C4-2B (cell line): Measurements from ENCODE around the gene ARF3.

Experiments used
- ZFX ChIP-seq: fragments of 450-650 bp; IDR thresholded peaks from 2 replicates; pipeline ENCODE4 v1.6.1; 2017
- TF ChIP-seq, protein P1 (sequence below): fragments of 450-650 bp; conservative IDR thresholded peaks from 2 replicates; pipeline ENCODE4 v1.5.1; 2017; ENCODE audit warnings: mild to moderate bottlenecking

DNA sequence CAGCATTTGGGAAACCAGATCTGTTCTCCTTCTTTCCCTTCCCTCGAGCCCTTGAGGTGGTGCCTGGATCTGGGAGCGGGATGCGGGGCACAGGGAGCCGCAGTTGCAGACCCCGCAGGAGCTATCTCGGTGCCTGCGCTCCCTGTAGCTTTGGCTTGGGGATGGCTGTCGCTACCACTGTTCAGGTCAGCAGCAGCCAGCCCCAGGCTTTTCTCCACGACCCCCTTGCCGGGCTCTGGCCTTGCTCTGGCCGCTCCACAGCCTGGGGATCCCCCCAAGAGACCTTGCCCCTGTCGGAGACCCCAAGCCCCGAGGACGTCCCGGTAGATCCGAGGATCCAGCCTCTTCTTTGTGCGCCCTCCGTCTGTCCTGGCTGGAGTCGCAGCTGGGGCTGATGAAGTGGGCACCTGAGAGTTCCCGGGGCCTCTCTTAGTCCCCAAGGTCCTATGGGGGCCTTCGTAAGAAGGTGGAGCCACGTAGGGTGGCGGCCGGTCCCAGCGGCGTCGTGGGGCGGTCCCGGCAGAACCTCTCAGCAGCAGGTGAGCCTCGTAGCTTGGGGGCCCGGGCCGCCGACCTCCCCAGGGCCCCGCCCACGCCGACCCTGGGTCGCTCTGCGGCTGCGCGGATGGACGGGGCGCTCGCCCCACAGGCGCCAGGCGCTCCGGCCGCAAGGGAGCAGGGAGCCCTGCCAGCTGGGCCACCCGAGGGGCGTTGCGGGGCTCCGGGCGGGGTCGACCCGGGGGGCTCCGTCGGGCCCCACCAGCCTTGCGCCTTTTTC lies 40.6 kb upstream of the ARF3 start:
- TF ChIP-seq, protein P1, sequence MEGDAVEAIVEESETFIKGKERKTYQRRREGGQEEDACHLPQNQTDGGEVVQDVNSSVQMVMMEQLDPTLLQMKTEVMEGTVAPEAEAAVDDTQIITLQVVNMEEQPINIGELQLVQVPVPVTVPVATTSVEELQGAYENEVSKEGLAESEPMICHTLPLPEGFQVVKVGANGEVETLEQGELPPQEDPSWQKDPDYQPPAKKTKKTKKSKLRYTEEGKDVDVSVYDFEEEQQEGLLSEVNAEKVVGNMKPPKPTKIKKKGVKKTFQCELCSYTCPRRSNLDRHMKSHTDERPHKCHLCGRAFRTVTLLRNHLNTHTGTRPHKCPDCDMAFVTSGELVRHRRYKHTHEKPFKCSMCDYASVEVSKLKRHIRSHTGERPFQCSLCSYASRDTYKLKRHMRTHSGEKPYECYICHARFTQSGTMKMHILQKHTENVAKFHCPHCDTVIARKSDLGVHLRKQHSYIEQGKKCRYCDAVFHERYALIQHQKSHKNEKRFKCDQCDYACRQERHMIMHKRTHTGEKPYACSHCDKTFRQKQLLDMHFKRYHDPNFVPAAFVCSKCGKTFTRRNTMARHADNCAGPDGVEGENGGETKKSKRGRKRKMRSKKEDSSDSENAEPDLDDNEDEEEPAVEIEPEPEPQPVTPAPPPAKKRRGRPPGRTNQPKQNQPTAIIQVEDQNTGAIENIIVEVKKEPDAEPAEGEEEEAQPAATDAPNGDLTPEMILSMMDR: no peak
- TF ChIP-seq ZFX: no peak
